ENCODE measurements around the gene VANGL2. TPM values are rescaled to one million over a fixed set of nuclear protein-coding genes. Genes with fewer than 3 reads are reported as not detected.

VANGL2 gene
- 6.9 TPM for total RNA-seq

- DNase-seq = peak; percentile 93
Measured at GRCh38 chr1:160400223-160400645, at the start of gene VANGL2. TSS of gene VANGL2 (plus strand) at chr1:160400564. CDS start at chr1:160415838, 15,274 bp downstream.

GRCh38 chr1:160351629-160352028 is 48.7 kb upstream of the VANGL2 start:
- peak; percentile 44 for DNase-seq

- DNase-seq = no peak
Measured at GRCh38 chr1:160352555-160352954, 47.8 kb upstream of the VANGL2 start.

- peak; percentile 73 for DNase-seq
Measured at GRCh38 chr1:160353223-160353622, 47.1 kb upstream of the VANGL2 start.

GRCh38 chr1:160354388-160354985 is 45.9 kb upstream of the VANGL2 start:
- peak; percentile 36 for DNase-seq

- peak; percentile 12 for DNase-seq
Measured at GRCh38 chr1:160357286-160358002, 42.9 kb upstream of the VANGL2 start.

- no peak for DNase-seq
Measured at GRCh38 chr1:160358073-160358472, 42.3 kb upstream of the VANGL2 start.

GRCh38 chr1:160359559-160360226 is 40.7 kb upstream of the VANGL2 start:
- no peak for DNase-seq

- DNase-seq = peak; percentile 18
Measured at GRCh38 chr1:160360227-160360695, 40.1 kb upstream of the VANGL2 start.

GRCh38 chr1:160361199-160361598 is 39.2 kb upstream of the VANGL2 start:
- no peak for DNase-seq

- DNase-seq = no peak
Measured at GRCh38 chr1:160361814-160362167, 38.6 kb upstream of the VANGL2 start.

- peak; percentile 59 for DNase-seq
Measured at GRCh38 chr1:160362168-160362957, 38.0 kb upstream of the VANGL2 start.

- no peak for DNase-seq
Measured at GRCh38 chr1:160363010-160363409, 37.4 kb upstream of the VANGL2 start.

GRCh38 chr1:160363951-160364735 is 36.2 kb upstream of the VANGL2 start:
- no peak for DNase-seq

GRCh38 chr1:160365325-160365724 is 35.0 kb upstream of the VANGL2 start:
- DNase-seq = no peak

- peak; percentile 87 for DNase-seq
Measured at GRCh38 chr1:160366731-160367515, 33.4 kb upstream of the VANGL2 start, which contains the start of gene NHLH1. TSS of gene NHLH1 (plus strand) at chr1:160367071. CDS start at chr1:160370732, 3,661 bp downstream.

GRCh38 chr1:160367516-160367900 is 32.9 kb upstream of the VANGL2 start:
- DNase-seq = no peak

- DNase-seq = no peak
Measured at GRCh38 chr1:160367934-160368923, 32.1 kb upstream of the VANGL2 start.

- DNase-seq = no peak
Measured at GRCh38 chr1:160369087-160369486, 31.3 kb upstream of the VANGL2 start.

Measured in tongue (tissue), 2 donors.